Caco-2 (cell line): Measurements from ENCODE around the gene AREL1. TPM values are rescaled to one million over a fixed set of nuclear protein-coding genes. Genes with fewer than 3 reads are reported as not detected.

Experiments used
- BruUV-seq: library from RNA; stranded (reverse); fragments of 400-500 nt; replicated peaks from 2 replicates; lab custom pipeline; 2021; lab: Mats Ljungman, UMichigan
- CTCF ChIA-PET: fragments of 300-600 bp; sonication (Branson Sonifier 250); formaldehyde crosslinking; loops from one replicate; lab custom pipeline; 2022; ENCODE audit warnings: antibody characterized with exemption; lab: Charles Lee
- POLR2A ChIA-PET: fragments of 300-600 bp; sonication (Branson Sonifier 250); formaldehyde crosslinking; loops from one replicate; lab custom pipeline; 2022; ENCODE audit warnings: antibody characterized with exemption; lab: Charles Lee
- DNase-seq, 2 experiments: peaks; one replicate each; pipeline versions ENCODE4 v3.0.0 to v3.0.0-alpha.2; 2020 to 2022
- H3K27me3 ChIP-seq: replicated peaks from 2 replicates; pipeline ENCODE4 v1.6.0; 2011; ENCODE audit warnings: low read length; ENCODE audit not compliant: control insufficient read depth, insufficient read depth
- H3K36me3 ChIP-seq: 2 replicates; pipeline ENCODE4 v1.5.1; 2011; ENCODE audit warnings: low read length; ENCODE audit not compliant: control insufficient read depth, insufficient read depth
- H3K4me1 ChIP-seq: fragments of 250-450 bp; sonication (Bioruptor Pico); 2 replicates; pipeline ENCODE4 v1.5.1; 2020; ENCODE audit warnings: mild to moderate bottlenecking
- H3K4me3 ChIP-seq: 2 replicates; pipeline ENCODE4 v1.5.1; 2011; ENCODE audit warnings: low read depth, mild to moderate bottlenecking, control low read depth, low read length
- H3K9me3 ChIP-seq: fragments of 250-450 bp; sonication (Bioruptor Pico); 2 replicates; pipeline ENCODE4 v1.5.1; 2020; ENCODE audit warnings: mild to moderate bottlenecking, moderate library complexity
- H3K27ac Mint-ChIP-seq: one replicate; pipeline ENCODE4 v1.8.0; 2022; ENCODE audit warnings: mixed read lengths; ENCODE audit not compliant: unreplicated experiment
- H3K27me3 Mint-ChIP-seq: one replicate; pipeline ENCODE4 v1.8.0; 2022; ENCODE audit warnings: mixed read lengths; ENCODE audit not compliant: insufficient read depth, unreplicated experiment
- H3K36me3 Mint-ChIP-seq: one replicate; pipeline ENCODE4 v1.8.0; 2022; ENCODE audit warnings: mild to moderate bottlenecking, mixed read lengths; ENCODE audit not compliant: insufficient read depth, unreplicated experiment
- H3K4me1 Mint-ChIP-seq: one replicate; pipeline ENCODE4 v1.8.0; 2022; ENCODE audit warnings: low read depth, mixed read lengths; ENCODE audit not compliant: unreplicated experiment
- H3K4me3 Mint-ChIP-seq: one replicate; pipeline ENCODE4 v1.8.0; 2022; ENCODE audit warnings: mild to moderate bottlenecking, moderate library complexity, mixed read lengths; ENCODE audit not compliant: unreplicated experiment
- H3K9me3 Mint-ChIP-seq: one replicate; pipeline ENCODE4 v1.8.0; 2022; ENCODE audit warnings: mixed read lengths; ENCODE audit not compliant: unreplicated experiment
- intact Hi-C: fragments of 100-400 bp; cut with micrococcal nuclease; formaldehyde crosslinking; loops from one replicate; pipeline ENCODE4 v1.10.0; 2022; ENCODE audit not compliant: unreplicated experiment
- total RNA-seq: library from RNA; stranded (reverse); gene quantifications from 2 replicates; pipeline ENCODE4 v1.2.3, GENCODE V29; 2022
- TF ChIP-seq, protein P1 (sequence below), 2 experiments: fragments of 200-600 bp in 1 of 2; IDR thresholded peaks; 1 replicate in 1 of 2; 2 replicates in 1 of 2; pipeline versions ENCODE4 v1.5.1 to v1.8.0; 2011 to 2022; ENCODE audit warnings: antibody characterized with exemption in 1 of 2, control low read depth in 1 of 2, inconsistent platforms in 1 of 2, low read depth in 1 of 2, low read length in 1 of 2, mild to moderate bottlenecking in 1 of 2, moderate library complexity in 1 of 2; ENCODE audit not compliant: insufficient read depth in 1 of 2, severe bottlenecking in 1 of 2, unreplicated experiment in 1 of 2

Gene AREL1
- total RNA-seq, 1 experiment from 2014 or later, result 38.0 TPM

DNA sequence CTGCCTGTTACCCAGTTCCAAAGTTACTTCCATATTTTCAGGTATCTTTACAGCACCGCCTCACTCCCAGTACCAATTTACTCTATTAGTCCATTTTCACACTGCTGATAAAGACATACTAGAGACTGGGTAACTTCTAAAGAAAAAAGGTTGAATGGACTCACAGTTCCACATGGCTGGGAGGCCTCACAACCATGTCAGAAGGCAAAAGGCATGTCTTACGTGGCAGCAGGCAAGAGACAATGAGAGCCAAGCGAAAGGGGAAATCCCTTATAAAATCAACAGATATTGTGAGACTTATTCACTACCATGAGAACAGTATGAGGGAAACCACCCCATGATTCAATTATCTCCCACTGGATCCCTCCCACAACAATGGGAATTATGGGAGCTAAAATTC is 9.8 kb downstream of the AREL1 start:
- Mint-ChIP-seq H3K27ac (no peak overlapping the region), H3K4me1 (no peaks in the 10 kb centered on the region), H3K27me3 (no peaks in the 10 kb centered on the region), H3K4me3 (no peak overlapping the region), H3K36me3 (peaks cover 11% of the 10 kb centered on the region), H3K9me3 (peaks cover 13% of the 10 kb centered on the region)
- intact Hi-C loops, result no loop called here
- ChIA-PET POLR2A (no interaction called here), CTCF (no interaction called here)
- no peaks in the 10 kb centered on the region for H3K4me1 ChIP-seq
- no peak for DNase-seq
- no peak overlapping the region for H3K4me3 ChIP-seq
- no peaks in the 10 kb centered on the region for H3K36me3 ChIP-seq
- BruUV-seq, result no TSS peak
- TF ChIP-seq, protein P1, sequence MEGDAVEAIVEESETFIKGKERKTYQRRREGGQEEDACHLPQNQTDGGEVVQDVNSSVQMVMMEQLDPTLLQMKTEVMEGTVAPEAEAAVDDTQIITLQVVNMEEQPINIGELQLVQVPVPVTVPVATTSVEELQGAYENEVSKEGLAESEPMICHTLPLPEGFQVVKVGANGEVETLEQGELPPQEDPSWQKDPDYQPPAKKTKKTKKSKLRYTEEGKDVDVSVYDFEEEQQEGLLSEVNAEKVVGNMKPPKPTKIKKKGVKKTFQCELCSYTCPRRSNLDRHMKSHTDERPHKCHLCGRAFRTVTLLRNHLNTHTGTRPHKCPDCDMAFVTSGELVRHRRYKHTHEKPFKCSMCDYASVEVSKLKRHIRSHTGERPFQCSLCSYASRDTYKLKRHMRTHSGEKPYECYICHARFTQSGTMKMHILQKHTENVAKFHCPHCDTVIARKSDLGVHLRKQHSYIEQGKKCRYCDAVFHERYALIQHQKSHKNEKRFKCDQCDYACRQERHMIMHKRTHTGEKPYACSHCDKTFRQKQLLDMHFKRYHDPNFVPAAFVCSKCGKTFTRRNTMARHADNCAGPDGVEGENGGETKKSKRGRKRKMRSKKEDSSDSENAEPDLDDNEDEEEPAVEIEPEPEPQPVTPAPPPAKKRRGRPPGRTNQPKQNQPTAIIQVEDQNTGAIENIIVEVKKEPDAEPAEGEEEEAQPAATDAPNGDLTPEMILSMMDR (IDR thresholded peaks at IDR 0.05; ENCODE audit: insufficient read depth in 1 of 2, low read depth in 1 of 2, low read length in 1 of 2, severe bottlenecking in 1 of 2, unreplicated experiment in 1 of 2), result no peak
- H3K9me3 ChIP-seq, result peaks cover 14% of the 10 kb centered on the region
- H3K27me3 ChIP-seq, result no peaks in the 10 kb centered on the region

DNA sequence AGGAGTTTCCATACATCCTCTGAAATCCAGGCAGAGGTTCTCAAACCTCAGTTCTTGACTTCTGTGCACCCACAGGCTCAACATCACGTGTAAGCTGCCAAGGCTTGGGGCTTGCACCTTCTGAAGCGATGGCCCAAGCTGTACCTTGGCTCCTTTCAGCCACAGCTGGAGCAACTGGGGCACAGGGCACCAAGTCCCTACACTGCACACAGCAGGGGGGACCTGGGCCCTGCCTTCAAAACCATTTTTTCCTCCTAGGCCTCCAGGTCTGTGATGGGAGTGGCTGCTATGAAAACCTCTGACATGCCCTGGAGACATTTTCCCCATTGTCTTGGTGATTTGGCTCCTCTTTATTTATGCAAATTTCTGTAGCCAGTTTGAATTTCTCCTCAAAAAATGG is 10.6 kb downstream of the AREL1 start:
- intact Hi-C loops, result no loop called here
- DNase-seq, result no peak
- no peak overlapping the region for H3K4me3 Mint-ChIP-seq
- no peak overlapping the region for H3K27ac Mint-ChIP-seq
- no peaks in the 10 kb centered on the region for H3K27me3 Mint-ChIP-seq
- no peaks in the 10 kb centered on the region for H3K4me1 ChIP-seq
- POLR2A ChIA-PET, result no interaction called here
- H3K4me3 ChIP-seq, result no peak overlapping the region
- no TSS peak for BruUV-seq
- no peaks in the 10 kb centered on the region for H3K27me3 ChIP-seq
- TF ChIP-seq, protein P1 (IDR thresholded peaks at IDR 0.05; ENCODE audit: insufficient read depth in 1 of 2, low read depth in 1 of 2, low read length in 1 of 2, severe bottlenecking in 1 of 2, unreplicated experiment in 1 of 2), result no peak
- CTCF ChIA-PET, result no interaction called here
- peaks cover 11% of the 10 kb centered on the region for H3K36me3 Mint-ChIP-seq
- no peaks in the 10 kb centered on the region for H3K36me3 ChIP-seq
- peaks cover 14% of the 10 kb centered on the region for H3K9me3 ChIP-seq
- H3K4me1 Mint-ChIP-seq, result no peaks in the 10 kb centered on the region
- H3K9me3 Mint-ChIP-seq, result peaks cover 13% of the 10 kb centered on the region

DNA sequence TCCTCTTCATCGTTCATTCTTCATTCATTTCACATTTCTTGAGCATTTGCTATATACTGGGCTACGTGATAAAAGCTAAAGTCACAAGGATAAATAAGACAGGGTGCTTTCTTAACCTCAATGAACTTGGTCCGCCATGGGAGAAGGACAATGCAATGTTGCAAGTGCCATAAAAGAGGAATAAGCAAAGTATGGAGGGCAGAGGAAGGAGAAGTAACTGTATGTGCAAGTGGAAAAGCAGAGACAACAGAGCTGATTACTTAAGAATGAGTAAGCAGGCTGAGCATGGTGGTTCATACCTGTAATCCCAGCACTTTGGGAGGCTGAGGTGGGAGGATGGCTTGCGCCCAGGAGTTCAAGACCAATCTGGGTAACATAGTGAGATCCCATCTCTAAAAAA is 14.4 kb downstream of the AREL1 start:
- intact Hi-C loops, result no loop called here
- H3K36me3 Mint-ChIP-seq, result peaks cover 15% of the 10 kb centered on the region
- CTCF ChIA-PET, result no interaction called here
- no peak overlapping the region for H3K4me3 Mint-ChIP-seq
- no peak for DNase-seq
- Histone ChIP-seq H3K4me3 (no peak overlapping the region), H3K27me3 (no peaks in the 10 kb centered on the region), H3K36me3 (no peaks in the 10 kb centered on the region), H3K9me3 (peaks cover 14% of the 10 kb centered on the region), H3K4me1 (no peaks in the 10 kb centered on the region)
- TF ChIP-seq, protein P1 (IDR thresholded peaks at IDR 0.05; ENCODE audit: insufficient read depth in 1 of 2, low read depth in 1 of 2, low read length in 1 of 2, severe bottlenecking in 1 of 2, unreplicated experiment in 1 of 2), result no peak
- POLR2A ChIA-PET, result no interaction called here
- no TSS peak for BruUV-seq
- no peaks in the 10 kb centered on the region for H3K4me1 Mint-ChIP-seq
- H3K27ac Mint-ChIP-seq, result no peak overlapping the region
- no peaks in the 10 kb centered on the region for H3K27me3 Mint-ChIP-seq
- peaks cover 12% of the 10 kb centered on the region for H3K9me3 Mint-ChIP-seq
